Measurements from ENCODE around the gene CENPF.
"Not testable (repeated sequence)": the region's sequence is repeated elsewhere in the genome, so short reads cannot be mapped to it uniquely, and the experiment has no call there.

CENPF gene

DNA sequence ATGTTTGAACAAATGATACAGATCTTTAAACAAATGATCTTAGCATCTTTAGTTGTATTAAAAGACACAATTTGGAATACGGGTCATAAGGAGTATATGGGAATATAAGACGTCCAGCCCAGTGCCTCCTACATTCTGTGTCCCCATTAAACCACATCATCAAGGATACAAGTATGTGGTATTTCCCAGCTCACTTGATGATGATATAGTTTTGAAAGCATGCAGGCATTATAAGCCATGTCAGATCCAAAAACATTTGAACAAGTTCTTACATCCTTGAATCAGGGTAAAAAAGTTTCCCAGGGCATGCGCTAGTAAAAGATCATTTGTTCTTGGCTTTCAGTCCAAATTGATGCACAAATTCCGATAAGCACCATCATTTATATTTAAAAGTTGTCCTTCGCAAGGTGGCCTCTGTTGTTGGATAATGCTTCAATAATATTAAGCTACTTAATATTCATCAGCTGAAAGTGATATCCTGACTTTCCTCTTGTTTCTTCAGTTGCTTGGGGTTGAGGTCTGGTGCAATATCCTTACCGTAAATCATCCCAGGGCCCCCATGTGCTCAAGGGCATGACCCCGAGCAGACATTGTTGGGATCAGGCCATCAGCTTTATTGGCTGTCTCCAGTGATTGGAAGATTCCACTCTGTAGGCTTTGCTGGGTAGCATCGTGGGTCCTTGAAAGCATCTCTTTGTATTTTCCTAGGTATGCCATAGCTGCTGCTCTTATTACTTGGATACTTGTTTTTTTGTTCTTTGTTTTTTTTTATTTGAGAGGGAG is 61.8 kb downstream of the CENPF start:
- DNase-seq, result no peak

DNA sequence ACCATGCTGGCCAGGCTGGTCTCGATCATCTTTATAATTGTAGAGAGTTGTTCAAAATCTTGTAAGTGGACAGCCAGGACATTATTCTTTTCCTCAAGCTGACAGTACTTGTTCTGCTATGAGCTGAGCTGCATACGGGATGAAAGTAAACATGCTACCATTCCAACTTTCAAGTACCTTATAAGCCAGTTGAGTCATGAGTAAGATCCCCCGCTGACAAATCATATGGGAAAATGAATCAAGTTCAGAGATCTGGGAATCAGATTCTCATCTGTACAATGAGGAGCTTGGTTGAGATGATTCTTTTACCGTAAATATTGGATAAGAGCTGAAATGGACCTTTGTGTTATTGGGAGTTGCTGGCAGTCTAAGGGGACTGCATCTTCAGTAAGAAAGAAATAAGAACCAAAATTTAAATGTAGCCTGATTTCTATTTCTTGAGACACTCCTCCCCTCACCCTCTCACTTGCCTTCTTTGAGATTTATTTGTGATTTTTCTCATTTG is 62.7 kb downstream of the CENPF start:
- DNase-seq, result no peak

DNA sequence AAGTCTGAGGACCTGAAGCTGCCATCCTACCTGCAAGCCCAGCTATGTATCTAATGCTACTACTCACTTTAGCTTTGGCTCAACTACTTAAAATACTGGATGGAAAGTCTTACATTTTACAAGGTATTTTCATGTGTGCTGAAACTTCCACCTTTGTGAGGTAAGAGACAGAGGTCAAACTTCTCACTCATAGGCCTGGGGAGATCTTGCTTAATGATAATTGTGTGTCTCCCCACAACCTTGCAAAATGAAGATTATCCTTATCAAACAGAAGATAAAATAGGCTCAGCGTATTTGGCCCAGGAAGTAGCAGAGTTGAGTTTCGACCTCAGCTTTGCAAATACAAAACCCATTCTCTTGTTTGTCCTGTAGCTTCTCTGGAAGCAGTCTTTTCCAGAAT is 63.7 kb downstream of the CENPF start:
- no peak for DNase-seq

DNA sequence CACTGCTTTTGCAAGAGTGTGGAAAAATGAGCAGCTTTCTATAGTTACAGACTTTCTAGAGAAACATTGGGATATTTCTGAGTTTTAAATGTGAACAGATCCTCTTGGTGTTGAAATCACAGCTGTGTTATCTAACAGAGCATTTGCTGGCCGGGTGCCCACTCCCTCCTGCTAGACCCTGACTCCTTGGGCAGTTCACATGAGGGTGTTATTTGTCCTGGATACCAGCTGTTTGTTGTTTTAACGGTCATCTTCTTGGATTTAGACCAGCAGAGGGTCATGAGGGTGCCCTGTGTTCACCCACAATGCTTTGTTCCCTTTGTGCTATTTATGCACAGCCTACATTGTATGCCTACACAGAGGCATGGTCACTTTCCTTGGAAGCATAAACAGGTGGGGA is 67.1 kb downstream of the CENPF start:
- DNase-seq, result no peak

DNA sequence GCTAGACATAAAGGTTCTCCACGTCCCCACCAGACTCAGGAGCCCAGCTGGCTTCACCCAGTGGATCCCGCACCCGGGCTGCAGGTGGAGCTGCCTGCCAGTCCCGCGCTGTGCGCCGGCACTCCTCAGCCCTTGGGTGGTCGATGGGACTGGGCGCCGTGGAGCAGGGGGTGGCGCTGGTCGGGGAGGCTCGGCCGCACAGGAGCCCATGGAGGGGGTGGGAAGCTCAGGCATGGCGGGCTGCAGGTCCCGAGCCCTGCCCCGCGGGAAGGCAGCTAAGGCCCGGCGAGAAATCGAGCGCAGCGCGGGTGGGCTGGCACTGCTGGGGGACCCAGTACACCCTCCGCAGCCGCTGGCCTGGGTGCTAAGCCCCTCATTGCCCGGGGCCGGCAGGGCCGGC is 70.0 kb downstream of the CENPF start:
- not testable (repeated sequence) for DNase-seq

GRCh38 chr1:214673576-214673975 is 70.6 kb downstream of the CENPF start:
- no peak for DNase-seq

DNA sequence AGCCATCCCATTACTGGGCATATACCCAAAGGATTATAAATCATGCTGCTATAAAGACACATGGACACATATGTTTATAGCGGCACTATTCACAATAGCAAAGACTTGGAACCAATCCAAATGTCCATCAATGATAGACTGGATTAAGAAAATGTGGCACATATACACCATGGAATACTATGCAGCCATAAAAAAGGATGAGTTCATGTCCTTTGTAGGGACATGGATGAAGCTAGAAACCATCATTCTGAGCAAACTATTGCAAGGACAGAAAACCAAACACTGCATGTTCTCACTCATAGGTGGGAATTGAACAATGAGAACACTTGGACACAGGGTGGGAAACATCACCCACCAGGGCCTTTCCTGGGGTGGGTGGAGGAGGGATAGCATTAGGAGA is 72.5 kb downstream of the CENPF start:
- not testable (repeated sequence) for DNase-seq

- DNase-seq, result no peak
Measured at GRCh38 chr1:214676747-214677146, 73.8 kb downstream of the CENPF start.

DNA sequence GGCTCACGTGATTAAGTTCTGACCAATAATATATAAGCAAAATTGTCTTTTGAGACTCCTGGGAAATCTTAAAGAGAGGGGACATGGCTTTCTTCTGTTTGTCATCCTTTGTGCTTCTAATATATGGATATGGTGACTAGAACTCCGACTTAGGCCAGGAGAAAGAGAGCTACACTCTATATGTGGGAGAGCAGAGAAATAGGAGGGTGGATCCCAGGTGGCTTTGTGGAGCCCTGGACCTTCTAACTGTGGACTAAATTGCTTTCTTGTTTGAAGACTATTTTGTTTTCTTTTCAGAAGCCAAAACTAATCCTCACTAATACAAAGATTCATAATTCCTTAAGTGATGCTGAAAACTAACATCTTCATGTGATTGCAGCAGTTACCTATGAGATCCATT is 75.0 kb downstream of the CENPF start:
- DNase-seq, result no peak

GRCh38 chr1:214678386-214678785 is 75.4 kb downstream of the CENPF start:
- no peak for DNase-seq

DNA sequence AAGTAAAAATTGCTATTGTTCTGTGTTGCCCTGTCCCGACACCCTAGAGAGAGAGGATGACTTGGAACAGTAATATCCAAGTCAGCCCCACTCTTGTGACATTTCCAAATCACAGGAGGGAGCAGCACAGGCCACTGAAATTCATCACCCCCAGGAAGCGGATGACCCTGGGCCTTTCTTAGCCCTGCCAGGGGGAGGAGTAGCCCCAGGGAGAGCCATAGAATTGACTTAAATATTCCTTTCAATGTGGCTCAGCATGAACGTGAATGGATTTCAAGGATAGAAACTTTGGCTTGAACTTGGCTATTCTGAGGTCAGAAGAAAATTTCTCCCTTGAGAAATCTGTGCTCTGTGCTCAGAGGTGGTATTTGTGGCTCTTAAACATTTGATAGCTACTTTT is 80.6 kb downstream of the CENPF start:
- no peak for DNase-seq

- no peak for DNase-seq
Measured at GRCh38 chr1:214685906-214686305, 82.9 kb downstream of the CENPF start.

DNA sequence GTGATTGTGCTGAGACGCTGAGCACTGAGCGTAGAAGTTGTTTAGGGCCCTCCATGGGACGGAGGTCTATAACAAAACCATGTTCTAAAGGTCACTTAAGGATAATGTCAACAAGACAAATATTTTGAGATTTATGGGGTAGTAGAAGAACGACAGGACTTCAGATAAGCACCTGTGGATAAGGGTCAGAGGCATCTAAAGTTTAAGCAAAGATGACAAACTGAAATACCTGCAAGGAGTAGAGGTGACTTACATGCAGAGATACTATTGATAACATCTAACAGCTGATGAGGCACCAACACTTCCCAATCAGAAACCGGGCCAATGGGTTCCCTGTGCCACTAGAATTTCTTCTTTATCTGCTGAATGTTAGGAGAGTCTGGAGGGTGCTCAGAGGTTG is 83.5 kb downstream of the CENPF start:
- DNase-seq, result no peak

DNA sequence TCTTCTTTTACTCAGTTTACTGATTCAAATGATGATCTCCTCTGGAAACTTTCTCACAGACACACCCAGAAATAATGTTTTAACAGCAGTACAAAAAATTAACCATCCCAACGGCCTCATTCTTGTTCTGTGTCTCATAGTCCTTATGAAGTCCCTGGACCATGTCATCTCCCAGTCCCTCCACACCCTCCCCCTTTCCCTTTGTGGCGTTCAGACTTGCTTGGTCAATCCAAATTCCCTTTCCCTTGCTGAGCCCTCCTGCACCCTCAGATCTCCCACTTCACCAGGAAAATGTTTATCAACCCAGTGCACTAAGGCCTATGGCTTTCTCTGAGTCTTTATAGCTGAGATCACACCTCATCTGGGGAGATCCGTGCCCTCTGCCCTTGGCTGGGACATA is 85.9 kb downstream of the CENPF start:
- no peak for DNase-seq

GRCh38 chr1:214694769-214695168 is 91.8 kb downstream of the CENPF start:
- no peak for DNase-seq

DNA sequence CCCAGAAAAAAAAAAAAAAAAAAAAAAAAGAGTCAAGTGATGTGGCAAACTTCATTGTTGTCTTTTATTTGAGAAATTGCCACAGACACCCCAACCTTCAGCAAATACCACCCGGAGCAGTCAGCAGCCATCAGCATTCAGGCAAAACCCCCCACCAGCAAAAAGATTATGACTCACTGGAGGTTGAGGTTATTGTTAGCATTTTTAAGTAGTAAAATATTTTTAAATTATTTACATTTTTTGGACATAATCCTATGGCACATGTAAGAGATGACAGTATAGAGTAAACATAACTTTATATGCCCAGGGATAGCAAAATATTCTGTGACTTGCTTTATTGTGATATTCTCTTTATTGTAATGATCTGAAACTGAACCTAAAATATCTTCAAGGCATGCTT is 95.6 kb downstream of the CENPF start:
- no peak for DNase-seq

DNA sequence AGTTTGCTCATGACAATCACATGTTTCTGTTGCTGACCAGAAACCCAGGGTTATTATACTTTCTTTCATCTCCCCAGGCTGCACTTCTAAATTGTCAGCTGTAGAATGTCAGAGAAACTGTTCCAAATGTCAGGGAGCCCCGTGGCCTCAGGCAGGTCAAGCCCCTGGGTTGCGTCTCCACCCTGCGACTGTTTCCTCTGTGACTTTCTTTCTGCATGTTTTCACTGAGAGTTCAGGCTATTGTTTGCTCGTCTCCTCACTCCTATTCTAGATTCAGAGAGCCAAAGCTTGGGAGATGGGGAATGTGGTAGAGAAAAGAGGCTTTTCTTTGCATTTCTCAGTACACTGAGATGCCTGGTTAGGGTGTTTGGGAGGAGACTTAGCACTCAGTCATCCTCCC is 97.4 kb downstream of the CENPF start:
- no peak for DNase-seq

- no peak for DNase-seq
Measured at GRCh38 chr1:214702556-214702955, 99.6 kb downstream of the CENPF start.

GRCh38 chr1:214707306-214708087 is 104.5 kb downstream of the CENPF start:
- no peak for DNase-seq

- no peak for DNase-seq
Measured at GRCh38 chr1:214708321-214708955, 105.4 kb downstream of the CENPF start.

DNA sequence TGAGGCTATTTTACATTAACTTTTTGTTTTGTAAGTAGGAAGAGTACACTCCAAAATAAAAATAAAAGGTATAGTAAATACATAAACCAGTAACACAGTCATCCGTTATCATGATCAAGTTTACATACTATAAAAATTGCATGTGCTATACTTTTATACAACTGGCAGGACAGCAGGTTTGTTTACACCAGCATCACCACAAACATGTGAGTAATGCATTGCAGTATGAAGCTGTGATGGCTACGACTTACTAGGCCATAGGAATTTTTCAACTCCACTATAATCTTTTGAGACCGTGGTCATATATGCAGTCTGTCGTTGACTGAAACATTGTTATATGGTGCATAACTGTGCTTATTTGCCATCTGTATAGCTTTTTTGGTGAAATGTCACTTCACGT is 106.2 kb downstream of the CENPF start:
- no peak for DNase-seq

GRCh38 chr1:214712737-214713136 is 109.7 kb downstream of the CENPF start:
- DNase-seq, result no peak
